GM20000 (cell line): ENCODE measurements around the gene KIAA0753.

Experiments
- DNase-seq: peaks from one replicate; pipeline ENCODE4 v3.0.0; 2012; ENCODE audit warnings: low spot score
- TF ChIP-seq, protein P1 (sequence below): IDR thresholded peaks from 2 replicates; pipeline ENCODE4 v1.5.1; 2012; ENCODE audit warnings: mild to moderate bottlenecking, control low read depth; ENCODE audit errors: extremely low read depth, missing control alignments

The KIAA0753 gene

DNA sequence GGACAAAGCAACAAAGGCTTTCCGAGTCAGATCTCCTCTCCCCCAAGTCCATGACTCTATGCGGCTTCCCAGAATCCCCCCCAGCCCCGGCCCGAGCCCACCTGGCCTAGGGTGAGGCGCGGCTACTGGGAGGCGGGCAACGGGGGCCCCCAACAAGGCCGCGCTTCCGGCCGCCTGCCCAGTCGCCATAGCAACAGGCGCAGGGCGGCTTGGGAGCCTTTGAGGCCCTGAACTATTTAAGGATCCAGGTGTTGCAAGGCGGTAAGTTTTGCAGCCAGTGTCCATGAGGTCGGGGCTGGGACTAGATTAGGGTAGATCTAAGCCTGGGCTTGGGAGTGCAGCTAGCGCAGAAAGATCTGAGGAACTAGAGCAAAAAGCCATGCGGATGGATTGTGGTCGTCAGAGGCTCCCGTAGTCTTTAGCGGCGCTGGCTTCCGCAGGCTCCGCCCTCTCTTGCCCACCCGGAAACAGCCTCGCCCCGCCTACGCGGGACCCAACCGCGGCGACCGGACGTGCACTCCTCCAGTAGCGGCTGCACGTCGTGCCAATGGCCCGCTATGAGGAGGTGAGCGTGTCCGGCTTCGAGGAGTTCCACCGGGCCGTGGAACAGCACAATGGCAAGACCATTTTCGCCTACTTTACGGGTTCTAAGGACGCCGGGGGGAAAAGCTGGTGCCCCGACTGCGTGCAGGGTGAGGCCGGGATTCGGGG lies at the start of gene KIAA0753, which contains the start of gene TXNDC17:
KIAA0753 (minus strand) TSS at position 176 of the 711 bp plus-strand sequence. CDS start 5,608 bp downstream, outside the sequence.
TXNDC17 (plus strand) TSS at position 525 of the 711 bp plus-strand sequence; CDS start at position 548, 23 bp downstream.
- peak; percentile 92 for DNase-seq
- TF ChIP-seq, protein P1, sequence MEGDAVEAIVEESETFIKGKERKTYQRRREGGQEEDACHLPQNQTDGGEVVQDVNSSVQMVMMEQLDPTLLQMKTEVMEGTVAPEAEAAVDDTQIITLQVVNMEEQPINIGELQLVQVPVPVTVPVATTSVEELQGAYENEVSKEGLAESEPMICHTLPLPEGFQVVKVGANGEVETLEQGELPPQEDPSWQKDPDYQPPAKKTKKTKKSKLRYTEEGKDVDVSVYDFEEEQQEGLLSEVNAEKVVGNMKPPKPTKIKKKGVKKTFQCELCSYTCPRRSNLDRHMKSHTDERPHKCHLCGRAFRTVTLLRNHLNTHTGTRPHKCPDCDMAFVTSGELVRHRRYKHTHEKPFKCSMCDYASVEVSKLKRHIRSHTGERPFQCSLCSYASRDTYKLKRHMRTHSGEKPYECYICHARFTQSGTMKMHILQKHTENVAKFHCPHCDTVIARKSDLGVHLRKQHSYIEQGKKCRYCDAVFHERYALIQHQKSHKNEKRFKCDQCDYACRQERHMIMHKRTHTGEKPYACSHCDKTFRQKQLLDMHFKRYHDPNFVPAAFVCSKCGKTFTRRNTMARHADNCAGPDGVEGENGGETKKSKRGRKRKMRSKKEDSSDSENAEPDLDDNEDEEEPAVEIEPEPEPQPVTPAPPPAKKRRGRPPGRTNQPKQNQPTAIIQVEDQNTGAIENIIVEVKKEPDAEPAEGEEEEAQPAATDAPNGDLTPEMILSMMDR = no peak

GRCh38 chr17:6688944-6689343 lies 48.4 kb upstream of the KIAA0753 start:
- DNase-seq = no peak
- TF ChIP-seq, protein P1 = no peak

- no peak for DNase-seq
- TF ChIP-seq, protein P1 = no peak
Measured at GRCh38 chr17:6686026-6686425, 45.5 kb upstream of the KIAA0753 start.

DNA sequence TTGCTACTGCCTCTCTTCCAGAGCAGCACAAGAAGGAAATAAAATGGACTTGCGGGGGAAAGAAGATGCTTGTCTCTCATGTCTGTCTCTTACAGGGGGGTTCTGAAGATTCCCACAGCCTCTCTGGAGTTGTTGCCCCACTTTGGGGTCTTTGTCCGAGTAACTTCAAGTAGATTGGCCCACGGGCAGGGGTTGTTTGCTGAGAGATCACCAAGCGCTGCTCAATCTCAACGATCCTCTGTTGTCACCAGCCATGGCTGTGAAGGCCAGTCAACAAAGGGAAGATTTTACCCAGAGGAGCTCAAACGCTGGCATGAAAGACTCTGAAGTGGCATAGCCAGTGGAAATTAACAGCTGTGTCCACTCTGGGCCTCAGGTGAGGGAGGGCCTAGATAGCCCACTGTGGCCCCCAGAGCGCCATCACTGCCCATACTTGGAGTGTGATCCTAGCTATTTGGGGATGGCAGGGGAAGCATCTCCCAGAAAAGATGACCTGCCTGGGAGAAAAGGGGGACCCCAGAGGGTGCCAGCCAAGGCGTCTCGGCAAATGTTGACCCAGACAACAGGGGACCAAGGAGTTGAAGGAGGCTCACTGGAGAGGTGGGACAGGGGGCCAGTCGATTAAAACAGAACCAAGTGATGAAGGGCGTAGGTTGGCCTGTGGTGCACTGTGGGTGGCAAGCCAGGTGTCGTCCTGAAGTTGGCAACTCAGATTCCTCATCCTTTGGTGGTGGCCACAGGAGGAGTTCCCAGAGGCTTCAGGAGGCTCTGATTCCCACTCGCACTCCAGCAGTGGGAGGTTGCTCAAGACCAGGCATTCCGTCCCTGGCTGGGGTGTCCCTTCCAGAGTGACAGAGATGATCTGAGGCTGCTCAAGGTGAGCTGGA lies 44.6 kb upstream of the KIAA0753 start:
- TF ChIP-seq, protein P1 = no peak
- DNase-seq = no peak

DNA sequence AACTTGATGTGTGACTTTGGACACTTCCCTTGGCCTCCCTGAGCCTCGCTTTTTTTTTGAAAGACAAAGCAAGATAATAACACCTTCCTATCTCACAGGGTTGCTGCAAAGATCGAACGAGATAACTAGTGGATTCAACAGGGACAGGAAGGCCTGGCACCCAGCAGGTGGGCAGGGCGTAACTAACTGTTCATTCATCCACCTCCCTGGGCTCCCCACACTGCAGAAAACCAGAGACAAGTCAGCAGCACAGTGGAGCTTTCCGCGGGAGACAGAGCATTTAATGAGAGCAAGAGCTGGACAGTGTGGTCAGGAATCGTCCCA lies 43.9 kb upstream of the KIAA0753 start:
- TF ChIP-seq, protein P1 = no peak
- no peak for DNase-seq

- no peak for DNase-seq
- TF ChIP-seq, protein P1 = no peak
Measured at GRCh38 chr17:6683730-6684459, 43.4 kb upstream of the KIAA0753 start.
